Naive thymus-derived CD4-positive, alpha-beta T cell (primary cell): ENCODE measurements around the gene MAP3K12. TPM values are rescaled to one million over a fixed set of nuclear protein-coding genes. Genes with fewer than 3 reads are reported as not detected.
A peak's percentile ranks its signal among the peaks of the same experiment; 100 is the strongest.

ENCODE experiments used
- ATAC-seq: fragments of 150-1000 bp; cut with Tn5 transposase; 2 replicates; pipeline ENCODE4 v1.10.0; 2021; ENCODE audit warnings: mild to moderate bottlenecking, moderate library complexity
- CTCF ChIA-PET: fragments of 350-600 bp; sonication (Branson Sonifier 250); formaldehyde crosslinking; loops from one replicate; lab custom pipeline; 2021; ENCODE audit warnings: antibody characterized with exemption; lab: Charles Lee
- POLR2A ChIA-PET: fragments of 350-600 bp; sonication (Branson Sonifier 250); formaldehyde crosslinking; loops from one replicate; lab custom pipeline; 2021; ENCODE audit warnings: antibody characterized with exemption, inconsistent platforms; lab: Charles Lee
- DNase-seq, 9 donors: peaks; one replicate each; pipeline versions ENCODE4 v3.0.0 to v3.0.0-alpha.2; 2020 to 2022; ENCODE audit warnings: mixed read lengths in 1 of 9
- H3K27ac ChIP-seq: one replicate; pipeline ENCODE4 v1.7.0; 2013; ENCODE audit warnings: mild to moderate bottlenecking, low read depth, low read length, moderate library complexity
- H3K27me3 ChIP-seq, 2 donors: one replicate each; pipeline ENCODE4 v1.7.0; 2013; ENCODE audit warnings: low read length in 2 of 2, mild to moderate bottlenecking in 2 of 2, moderate library complexity in 2 of 2; ENCODE audit not compliant: control insufficient read depth in 2 of 2, insufficient read depth in 2 of 2
- H3K36me3 ChIP-seq, 3 experiments: 1 replicate in 2 of 3; 2 replicates in 1 of 3; pipeline ENCODE4 v1.7.0; 2013; ENCODE audit warnings: low read length in 3 of 3, mild to moderate bottlenecking in 3 of 3, moderate library complexity in 1 of 3; ENCODE audit not compliant: insufficient read depth in 3 of 3, control insufficient read depth in 2 of 3
- H3K4me1 ChIP-seq, 2 donors: one replicate each; pipeline ENCODE4 v1.7.0; 2013; ENCODE audit warnings: low read length in 2 of 2, mild to moderate bottlenecking in 2 of 2, moderate library complexity in 1 of 2; ENCODE audit not compliant: control insufficient read depth in 2 of 2, insufficient read depth in 2 of 2
- H3K4me3 ChIP-seq: 2 replicates; pipeline ENCODE4 v1.7.0; 2013; ENCODE audit warnings: mild to moderate bottlenecking, low read length
- H3K9me3 ChIP-seq, 3 experiments: 1 replicate in 2 of 3; 2 replicates in 1 of 3; pipeline ENCODE4 v1.7.0; 2013; ENCODE audit warnings: low read length in 3 of 3; ENCODE audit not compliant: control insufficient read depth in 2 of 3
- H3K27ac Mint-ChIP-seq, 9 donors: one replicate each; pipeline ENCODE4 v1.8.0; 2020 to 2022; ENCODE audit warnings: mixed read lengths in 9 of 9, mild to moderate bottlenecking in 8 of 9, moderate library complexity in 5 of 9, inconsistent platforms in 2 of 9
- H3K27me3 Mint-ChIP-seq, 5 donors: one replicate each; pipeline ENCODE4 v1.8.0; 2021 to 2022; ENCODE audit warnings: mixed read lengths in 5 of 5, mild to moderate bottlenecking in 1 of 5
- H3K36me3 Mint-ChIP-seq, 5 donors: one replicate each; pipeline ENCODE4 v1.8.0; 2020 to 2022; ENCODE audit warnings: mixed read lengths in 5 of 5, mild to moderate bottlenecking in 3 of 5, inconsistent platforms in 1 of 5
- H3K4me1 Mint-ChIP-seq, 7 donors: one replicate each; pipeline ENCODE4 v1.8.0; 2020 to 2022; ENCODE audit warnings: mixed read lengths in 7 of 7, mild to moderate bottlenecking in 3 of 7, inconsistent platforms in 1 of 7
- H3K4me3 Mint-ChIP-seq, 10 donors: one replicate each; pipeline ENCODE4 v1.8.0; 2020 to 2022; ENCODE audit warnings: mild to moderate bottlenecking in 10 of 10, mixed read lengths in 10 of 10, moderate library complexity in 6 of 10, inconsistent platforms in 2 of 10
- H3K9me3 Mint-ChIP-seq, 11 donors: one replicate each; pipeline ENCODE4 v1.8.0; 2020 to 2022; ENCODE audit warnings: mixed read lengths in 11 of 11, mild to moderate bottlenecking in 4 of 11, inconsistent platforms in 1 of 11, moderate library complexity in 1 of 11
- intact Hi-C, 2 donors: fragments of 100-400 bp; cut with micrococcal nuclease; formaldehyde crosslinking; loops; one replicate each; pipeline ENCODE4 v1.15.1; 2023
- polyA plus RNA-seq, 2 donors: library from polyadenylated mRNA; unstranded; fragments of 300-500 nt; fragmentation: Illumina TruSeq; gene quantifications; one replicate each; pipeline ENCODE4 v1.2.3, GENCODE V29; 2021
- total RNA-seq, 6 experiments: library from RNA in 5 of 6; stranded (reverse) in 5 of 6; gene quantifications; 1 replicate in 5 of 6; 2 replicates in 1 of 6; pipeline ENCODE4 v1.2.3 and lab custom pipeline; 2021 to 2026

The MAP3K12 gene
- total and polyA plus RNA-seq, 7 experiments from 2014 or later, result 4.9 to 29.7 (median 22.8) TPM

- Histone ChIP-seq H3K9me3 (no peaks in the 10 kb centered on the region), H3K27me3 (no peaks in the 10 kb centered on the region), H3K4me1 (peaks cover 37 to 39% of the 10 kb centered on the region in 2 donors), H3K36me3 (no peaks in the 10 kb centered on the region), H3K4me3 (no peak overlapping the region), H3K27ac (no peak overlapping the region)
- Mint-ChIP-seq H3K9me3 (peaks cover 0 to 2% (median 0%) of the 10 kb centered on the region in 11 donors), H3K27ac (peak overlapping the region in 5 of 9 donors; percentile 54 to 99 (median 75)), H3K4me1 (peaks cover 28 to 69% (median 61%) of the 10 kb centered on the region in 7 donors), H3K36me3 (peaks cover 0 to 5% (median 0%) of the 10 kb centered on the region in 5 donors), H3K4me3 (peak overlapping the region in 8 of 10 donors; percentile 27 to 96 (median 88)), H3K27me3 (no peaks in the 10 kb centered on the region)
- no peak for ATAC-seq
- ChIA-PET CTCF (interaction anchor here (0.7 to 1.5 kb wide), 2 partner anchors 16 to 176 kb away, joined by 3 read pairs; partner anchors contain the start of gene AAAS), POLR2A (interaction anchor here (0.5 to 5.9 kb wide), 6 partner anchors 11 to 777 kb away, joined by 3 to 47 read pairs (median 4); partner anchors contain the start of gene AAAS)
- intact Hi-C loops, result no loop called here
- no peak for DNase-seq
Observed at GRCh38 chr12:53497461-53497860, 1.8 kb downstream of the MAP3K12 start.

- DNase-seq (no peak), ATAC-seq (no peak)
- H3K27me3 ChIP-seq, result no peaks in the 10 kb centered on the region
- peaks cover 27 to 69% (median 60%) of the 10 kb centered on the region in 7 donors for H3K4me1 Mint-ChIP-seq
- no peak overlapping the region for H3K27ac ChIP-seq
- H3K27ac Mint-ChIP-seq, result peak overlapping the region in 1 of 9 donors; percentile 69
- no peaks in the 10 kb centered on the region for H3K27me3 Mint-ChIP-seq
- CTCF ChIA-PET, result no interaction called here
- H3K9me3 ChIP-seq, result no peaks in the 10 kb centered on the region
- peaks cover 31 to 32% of the 10 kb centered on the region in 2 donors for H3K4me1 ChIP-seq
- H3K36me3 Mint-ChIP-seq, result peaks cover 0 to 5% (median 0%) of the 10 kb centered on the region in 5 donors
- no peaks in the 10 kb centered on the region for H3K36me3 ChIP-seq
- POLR2A ChIA-PET, result interaction anchor here (1.2 kb wide), 1 partner anchor 55 kb away, joined by 3 read pairs; the partner anchor contains the start of gene PRR13
- intact Hi-C loops, result no loop called here
- H3K4me3 Mint-ChIP-seq, result peak overlapping the region in 1 of 10 donors; percentile 2
- no peak overlapping the region for H3K4me3 ChIP-seq
- peaks cover 0 to 2% (median 0%) of the 10 kb centered on the region in 11 donors for H3K9me3 Mint-ChIP-seq
Observed at GRCh38 chr12:53496752-53497032, 2.6 kb downstream of the MAP3K12 start.

- Histone ChIP-seq H3K4me1 (peaks cover 28 to 29% of the 10 kb centered on the region in 2 donors), H3K27ac (no peak overlapping the region), H3K9me3 (no peaks in the 10 kb centered on the region), H3K27me3 (no peaks in the 10 kb centered on the region), H3K36me3 (no peaks in the 10 kb centered on the region), H3K4me3 (no peak overlapping the region)
- peaks cover 0 to 2% (median 0%) of the 10 kb centered on the region in 11 donors for H3K9me3 Mint-ChIP-seq
- H3K4me1 Mint-ChIP-seq, result peaks cover 27 to 65% (median 60%) of the 10 kb centered on the region in 7 donors
- ChIA-PET CTCF (no interaction called here), POLR2A (interaction anchor here (0.6 to 1.2 kb wide), 3 partner anchors 13 to 425 kb away, joined by 3 read pairs; partner anchors contain the start of gene PRR13)
- H3K36me3 Mint-ChIP-seq, result peaks cover 0 to 5% (median 0%) of the 10 kb centered on the region in 5 donors
- peak overlapping the region in 6 of 9 donors; percentile 4 to 69 (median 59) for H3K27ac Mint-ChIP-seq
- DNase-seq (no peak), ATAC-seq (no peak)
- intact Hi-C loops, result no loop called here
- H3K4me3 Mint-ChIP-seq, result peak overlapping the region in 4 of 10 donors; percentile 2 to 56 (median 33)
- no peaks in the 10 kb centered on the region for H3K27me3 Mint-ChIP-seq
Observed at GRCh38 chr12:53495903-53496751, 3.1 kb downstream of the MAP3K12 start.

GRCh38 chr12:53493610-53494391 is 5.5 kb downstream of the MAP3K12 start:
- intact Hi-C loops, result loop anchor here (1.0 to 2.0 kb wide), 4 partner anchors 8 to 113 kb away; partner anchors contain the start of genes PCBP2 (in 2 of the 2), SP1 (in 2 of the 2) and TARBP2 (in 2 of the 2)
- H3K4me1 Mint-ChIP-seq, result peaks cover 19 to 58% (median 47%) of the 10 kb centered on the region in 7 donors
- Histone ChIP-seq H3K27ac (peak overlapping the region; percentile 87), H3K4me3 (peak overlapping the region; percentile 82), H3K9me3 (no peaks in the 10 kb centered on the region), H3K27me3 (no peaks in the 10 kb centered on the region), H3K4me1 (peaks cover 19 to 23% of the 10 kb centered on the region in 2 donors), H3K36me3 (no peaks in the 10 kb centered on the region)
- ChIA-PET POLR2A (interaction anchor here (0.6 to 5.1 kb wide), 10 partner anchors 7 to 199 kb away, joined by 3 to 31 read pairs (median 4); partner anchors contain the start of genes NPFF, PFDN5, SP1 and TARBP2), CTCF (interaction anchor here (0.5 to 1.1 kb wide), 5 partner anchors 10 to 139 kb away, joined by 3 to 5 read pairs (median 3); no protein-coding TSS in a partner anchor)
- H3K27me3 Mint-ChIP-seq, result no peaks in the 10 kb centered on the region
- DNase-seq, result no peak
- H3K36me3 Mint-ChIP-seq, result peaks cover 0 to 5% (median 0%) of the 10 kb centered on the region in 5 donors
- peaks cover 0 to 2% (median 0%) of the 10 kb centered on the region in 11 donors for H3K9me3 Mint-ChIP-seq
- H3K4me3 Mint-ChIP-seq, result peak overlapping the region; percentile 89 to 98 (median 92)
- no peak for ATAC-seq
- H3K27ac Mint-ChIP-seq, result peak overlapping the region; percentile 83 to 98 (median 95)

- Histone ChIP-seq H3K4me3 (peak overlapping the region; percentile 82), H3K27ac (peak overlapping the region; percentile 87), H3K27me3 (no peaks in the 10 kb centered on the region), H3K4me1 (peaks cover 12 to 16% of the 10 kb centered on the region in 2 donors), H3K36me3 (peaks cover 0 to under 1% (median 0%) of the 10 kb centered on the region in 3 experiments), H3K9me3 (no peaks in the 10 kb centered on the region)
- peaks cover 0 to 4% (median 0%) of the 10 kb centered on the region in 5 donors for H3K36me3 Mint-ChIP-seq
- DNase-seq (peak; percentile 72 to 90 (median 80)), ATAC-seq (peak; percentile 98)
- intact Hi-C loops, result loop anchor here (1.0 to 2.0 kb wide), 4 partner anchors 8 to 112 kb away; partner anchors contain the start of genes PCBP2 (in 2 of the 2), SP1 (in 2 of the 2) and TARBP2 (in 2 of the 2)
- H3K27me3 Mint-ChIP-seq, result no peaks in the 10 kb centered on the region
- ChIA-PET POLR2A (interaction anchor here (0.6 to 5.1 kb wide), 9 partner anchors 8 to 198 kb away, joined by 3 to 31 read pairs (median 5); partner anchors contain the start of genes NPFF, PFDN5, SP1 and TARBP2), CTCF (interaction anchor here (0.5 to 2.1 kb wide), 5 partner anchors 8 to 139 kb away, joined by 3 to 7 read pairs (median 3); partner anchors contain the start of gene TARBP2)
- peaks cover 0 to 2% (median 0%) of the 10 kb centered on the region in 11 donors for H3K9me3 Mint-ChIP-seq
- peak overlapping the region; percentile 88 to 98 (median 95) for H3K27ac Mint-ChIP-seq
- H3K4me1 Mint-ChIP-seq, result peaks cover 19 to 51% (median 40%) of the 10 kb centered on the region in 7 donors
- peak overlapping the region; percentile 89 to 98 (median 92) for H3K4me3 Mint-ChIP-seq
Observed at GRCh38 chr12:53492830-53493609, 6.2 kb downstream of the MAP3K12 start.
